ENCODE results near the gene AGMAT. TPM values are rescaled to one million over a fixed set of nuclear protein-coding genes. Genes with fewer than 3 reads are reported as not detected.

AGMAT gene
- total and polyA plus RNA-seq, 9 of the 15 experiments (the other 6 are each of a cell fraction or from before 2014, with no cell fraction given): not detected

DNA sequence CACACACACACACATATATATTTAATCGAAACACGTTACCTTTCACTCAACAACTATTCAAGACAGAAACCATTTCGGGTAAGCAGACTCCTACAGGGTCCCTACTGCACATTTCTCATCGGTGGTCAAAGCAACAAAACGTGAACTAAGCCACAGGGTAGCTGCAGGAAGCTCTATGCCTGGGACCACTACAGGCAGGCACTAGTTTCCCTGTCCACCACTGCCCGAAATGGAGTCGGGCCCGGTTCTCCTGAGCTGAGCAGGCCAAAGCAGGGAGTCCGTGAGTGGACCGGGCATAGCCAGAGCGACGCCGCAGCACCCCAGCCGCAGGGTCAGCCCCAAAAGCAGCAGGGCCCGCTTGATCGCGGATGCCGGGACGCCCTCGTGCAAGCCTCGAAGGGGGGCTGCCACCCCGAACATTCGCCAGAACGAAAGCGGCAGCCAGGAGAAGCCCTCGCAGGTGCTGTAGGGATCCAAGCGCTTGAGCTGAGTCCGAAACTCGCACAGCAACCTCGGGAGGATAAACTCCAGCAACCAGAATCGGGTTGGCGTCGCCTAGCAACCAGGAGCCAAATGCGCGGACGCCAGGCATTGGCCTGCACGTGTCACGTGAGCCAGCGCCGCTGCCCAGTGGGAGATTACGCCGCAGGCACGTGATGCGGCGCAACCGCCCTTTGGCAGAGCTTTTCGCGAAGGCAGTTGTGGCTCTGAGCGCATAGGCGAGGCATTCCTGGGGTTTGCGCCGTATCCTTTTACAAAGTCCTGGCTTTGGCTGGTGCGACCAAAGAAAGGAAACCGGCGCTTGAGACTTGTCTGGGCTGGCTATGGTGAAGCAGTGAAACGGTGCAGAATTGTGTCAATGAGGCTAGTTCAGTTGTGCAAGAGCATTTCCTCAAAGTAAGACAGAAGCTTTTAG lies 18.5 kb upstream of the AGMAT start (continued):
- TF ChIP-seq CEBPZ (IDR thresholded peaks at IDR 0.05; ENCODE audit: borderline replicate concordance, low read depth, low read length): no peak
- TF ChIP-seq KDM5B (IDR thresholded peaks at IDR 0.05; ENCODE audit: insufficient replicate concordance, low read depth, low read length): no peak
- no peak for TF ChIP-seq SP2 (IDR thresholded peaks at IDR 0.05; ENCODE audit: extremely low read depth, low read depth, low read length, poor library complexity, severe bottlenecking)
- no peak for TF ChIP-seq ELF4 (CRISPR knock-in tag; IDR thresholded peaks at IDR 0.05)
- TF ChIP-seq, protein P1, sequence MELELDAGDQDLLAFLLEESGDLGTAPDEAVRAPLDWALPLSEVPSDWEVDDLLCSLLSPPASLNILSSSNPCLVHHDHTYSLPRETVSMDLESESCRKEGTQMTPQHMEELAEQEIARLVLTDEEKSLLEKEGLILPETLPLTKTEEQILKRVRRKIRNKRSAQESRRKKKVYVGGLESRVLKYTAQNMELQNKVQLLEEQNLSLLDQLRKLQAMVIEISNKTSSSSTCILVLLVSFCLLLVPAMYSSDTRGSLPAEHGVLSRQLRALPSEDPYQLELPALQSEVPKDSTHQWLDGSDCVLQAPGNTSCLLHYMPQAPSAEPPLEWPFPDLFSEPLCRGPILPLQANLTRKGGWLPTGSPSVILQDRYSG (tag; conservative IDR thresholded peaks at IDR 0.05; ENCODE audit: low read depth): no peak
- no peak for TF ChIP-seq NCOA2 (IDR thresholded peaks at IDR 0.05; ENCODE audit: partially characterized antibody in 2 of 2)
- peak; percentile 48; the same call in 1 of the 2 replicates for TF ChIP-seq CBX1 (IDR thresholded peaks at IDR 0.05; ENCODE audit: low read depth)
- TF ChIP-seq TBP (optimal IDR thresholded peaks at IDR 0.05; ENCODE audit: low read depth, low read length): peak; percentile 14
- no peak for TF ChIP-seq ZNF644 (tag; IDR thresholded peaks at IDR 0.05; ENCODE audit: low read depth)
- no peak for TF ChIP-seq ZNF717 (CRISPR knock-in tag; IDR thresholded peaks at IDR 0.05)
- TF ChIP-seq NR3C1 (CRISPR knock-in tag; IDR thresholded peaks at IDR 0.05): no peak
- no peak for TF ChIP-seq NFE2L1 (tag; IDR thresholded peaks at IDR 0.05; ENCODE audit: borderline replicate concordance, low read depth)
- no peak for TF ChIP-seq MIER1 (IDR thresholded peaks at IDR 0.05; ENCODE audit: low read depth)
- no peak for TF ChIP-seq ZNF444 (CRISPR knock-in tag; IDR thresholded peaks at IDR 0.05)
- no peak for TF ChIP-seq NR2F6 (CRISPR knock-in tag; IDR thresholded peaks at IDR 0.05)
- TF ChIP-seq SREBF2 (CRISPR knock-in tag; IDR thresholded peaks at IDR 0.05): no peak
- TF ChIP-seq AFF1 (IDR thresholded peaks at IDR 0.05; ENCODE audit: low read depth in 1 of 2, partially characterized antibody in 2 of 2): no peak
- TF ChIP-seq L3MBTL2 (IDR thresholded peaks at IDR 0.05): peak; percentile 99

All from K562 (cell line).